Spleen (tissue), 11 donors: ENCODE data around the gene SLC44A1. TPM values are rescaled to one million over a fixed set of nuclear protein-coding genes. Genes with fewer than 3 reads are reported as not detected.

ENCODE experiments used
- DNase-seq: peaks from one replicate; pipeline ENCODE4 v3.0.0-alpha.2; 2020
- H3K27ac ChIP-seq, 8 donors: fragments of 200-600 bp; sonication (generic) in 7 of 8; 1 replicate in 4 of 8; 2 replicates in 4 of 8; pipeline versions ENCODE4 v1.5.0 to v1.8.0; 2016 to 2021; ENCODE audit warnings: inconsistent platforms in 4 of 8, mild to moderate bottlenecking in 4 of 8, moderate library complexity in 1 of 8
- H3K27me3 ChIP-seq, 7 donors: fragments of 200-600 bp; sonication (generic) in 6 of 7; replicated peaks in 1 of 7; 1 replicate in 4 of 7; 2 replicates in 3 of 7; pipeline versions ENCODE4 v1.5.0 to v1.8.0; 2016 to 2021; ENCODE audit warnings: inconsistent platforms in 3 of 7, mild to moderate bottlenecking in 1 of 7
- H3K36me3 ChIP-seq, 6 donors: fragments of 200-600 bp; sonication (generic) in 5 of 6; 1 replicate in 4 of 6; 2 replicates in 2 of 6; pipeline versions ENCODE4 v1.5.0 to v1.8.0; 2016 to 2021; ENCODE audit warnings: inconsistent platforms in 2 of 6
- H3K4me1 ChIP-seq, 6 donors: fragments of 200-600 bp; sonication (generic) in 5 of 6; 1 replicate in 3 of 6; 2 replicates in 3 of 6; pipeline versions ENCODE4 v1.5.0 to v1.8.0; 2016 to 2021; ENCODE audit warnings: inconsistent platforms in 3 of 6
- H3K4me3 ChIP-seq, 8 donors: fragments of 200-600 bp; sonication (generic) in 7 of 8; 1 replicate in 4 of 8; 2 replicates in 4 of 8; pipeline versions ENCODE4 v1.5.0 to v1.8.0; 2016 to 2021; ENCODE audit warnings: inconsistent platforms in 4 of 8, mild to moderate bottlenecking in 4 of 8, moderate library complexity in 2 of 8
- H3K9me3 ChIP-seq, 8 donors: fragments of 200-600 bp; sonication (generic) in 7 of 8; 1 replicate in 4 of 8; 2 replicates in 4 of 8; pipeline versions ENCODE4 v1.5.0 to v1.8.0; 2016 to 2021; ENCODE audit warnings: inconsistent platforms in 4 of 8
- POLR2A ChIP-seq, 3 donors: fragments of 450-650 bp; IDR thresholded peaks; one replicate each; pipeline ENCODE4 v1.5.1; 2017; ENCODE audit warnings: antibody characterized with exemption in 3 of 3, mild to moderate bottlenecking in 1 of 3
- POLR2AphosphoS5 ChIP-seq, 3 donors: sonication (generic); formaldehyde crosslinking; IDR thresholded peaks; one replicate each; pipeline ENCODE4 v1.5.1; 2017; ENCODE audit warnings: antibody characterized with exemption in 3 of 3
- WGBS, 5 donors: extraction: QIAGEN DNeasy Blood & Tissue Kit in 3 of 5; methylation state at CpG; one replicate each; pipeline versions ENCODE4 v1.1.5 to v1.1.7; 2013 to 2018; 5-methylcytosine and 5-hydroxymethylcytosine counted together
- intact Hi-C: fragments of 100-400 bp; cut with DNase I; formaldehyde crosslinking; loops from one replicate; pipeline ENCODE4 v1.15.0; 2023; ENCODE audit warnings: low total_unique reads
- polyA plus RNA-seq, 3 donors: library from polyadenylated mRNA; stranded (reverse); fragments of 200-250 nt; gene quantifications; one replicate each; pipeline ENCODE4 v1.2.1, GENCODE V29; 2013
- total RNA-seq, 7 donors: library from RNA; depleted of rRNA in 3 of 7; stranded (reverse); fragments of >200 nt in 3 of 7; fragmentation: NEBNext Ultra II Directional in 4 of 7; extraction: Animal tissue kit (Norgen Biotek cat#: 25700) in 4 of 7; gene quantifications; one replicate each; pipeline versions ENCODE4 v1.1.0 to v1.2.1, GENCODE V29; 2016 to 2021
- TF ChIP-seq, protein P1 (sequence below), 11 experiments: fragments of 200-600 bp in 7 of 11; fragments of 450-650 bp in 4 of 11; sonication (generic) in 4 of 11; IDR thresholded peaks in 8 of 11; conservative IDR thresholded peaks in 3 of 11; 1 replicate in 7 of 11; 2 replicates in 4 of 11; pipeline versions ENCODE4 v1.4.0 to v1.8.0; 2016 to 2021; ENCODE audit warnings: antibody characterized with exemption in 11 of 11, inconsistent platforms in 4 of 11, mild to moderate bottlenecking in 1 of 11
- donor health status: healthy with polysubstance abuse.
- donor health status: DM: no; HTN: no; CAD: no; lungs with moderate emphysema.
- donor health status: DM: no; HTN: no; CAD: no.
- donor health status: Bipolar disorder and iron deficiency.
- donor health status: healthy.
- donor health status: DM: no; HTN: no; CAD: no.
- donor health status: DM: yes; HTN: yes; CAD: no.

SLC44A1 gene
- total and polyA plus RNA-seq, 10 donors = 3.1 to 27.5 (median 21.9) TPM

DNA sequence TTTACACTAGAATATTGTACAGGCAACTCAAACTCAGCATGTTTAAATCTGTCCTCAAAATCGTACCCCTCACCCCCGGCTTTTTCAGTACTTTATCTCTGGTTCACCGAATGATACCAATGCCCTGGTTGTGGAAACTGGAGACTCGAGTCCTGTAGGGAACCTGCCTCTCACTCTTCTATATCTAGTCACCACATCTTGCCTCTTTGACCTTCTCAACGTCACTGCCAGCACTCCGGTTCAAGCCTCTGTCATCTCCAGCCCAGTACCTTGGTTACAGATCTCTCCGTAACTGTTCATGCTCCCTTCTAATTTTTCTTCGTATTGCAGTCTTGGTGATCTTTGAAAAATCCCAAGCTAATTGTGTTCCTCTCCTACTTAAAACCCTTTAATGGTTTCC is 6.7 kb downstream of the SLC44A1 start:
- Histone ChIP-seq H3K4me1 (peaks cover 0 to 35% (median 13%) of the 10 kb centered on the region in 6 donors), H3K27ac (no peak overlapping the region), H3K4me3 (no peak overlapping the region), H3K9me3 (no peaks in the 10 kb centered on the region), H3K27me3 (no peaks in the 10 kb centered on the region), H3K36me3 (no peaks in the 10 kb centered on the region)
- intact Hi-C loops = no loop called here
- WGBS, 5 donors = 90 to 96% (median 95%) methylated on average over 8 of the region's 8 CpGs
- no peak for DNase-seq
- TF ChIP-seq POLR2AphosphoS5 (IDR thresholded peaks at IDR 0.05) = no peak
- TF ChIP-seq, protein P1, sequence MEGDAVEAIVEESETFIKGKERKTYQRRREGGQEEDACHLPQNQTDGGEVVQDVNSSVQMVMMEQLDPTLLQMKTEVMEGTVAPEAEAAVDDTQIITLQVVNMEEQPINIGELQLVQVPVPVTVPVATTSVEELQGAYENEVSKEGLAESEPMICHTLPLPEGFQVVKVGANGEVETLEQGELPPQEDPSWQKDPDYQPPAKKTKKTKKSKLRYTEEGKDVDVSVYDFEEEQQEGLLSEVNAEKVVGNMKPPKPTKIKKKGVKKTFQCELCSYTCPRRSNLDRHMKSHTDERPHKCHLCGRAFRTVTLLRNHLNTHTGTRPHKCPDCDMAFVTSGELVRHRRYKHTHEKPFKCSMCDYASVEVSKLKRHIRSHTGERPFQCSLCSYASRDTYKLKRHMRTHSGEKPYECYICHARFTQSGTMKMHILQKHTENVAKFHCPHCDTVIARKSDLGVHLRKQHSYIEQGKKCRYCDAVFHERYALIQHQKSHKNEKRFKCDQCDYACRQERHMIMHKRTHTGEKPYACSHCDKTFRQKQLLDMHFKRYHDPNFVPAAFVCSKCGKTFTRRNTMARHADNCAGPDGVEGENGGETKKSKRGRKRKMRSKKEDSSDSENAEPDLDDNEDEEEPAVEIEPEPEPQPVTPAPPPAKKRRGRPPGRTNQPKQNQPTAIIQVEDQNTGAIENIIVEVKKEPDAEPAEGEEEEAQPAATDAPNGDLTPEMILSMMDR (IDR thresholded peaks at IDR 0.05 in 8 of 11, conservative IDR thresholded peaks at IDR 0.05 in 3 of 11) = no peak
- no peak for TF ChIP-seq POLR2A (IDR thresholded peaks at IDR 0.05)

DNA sequence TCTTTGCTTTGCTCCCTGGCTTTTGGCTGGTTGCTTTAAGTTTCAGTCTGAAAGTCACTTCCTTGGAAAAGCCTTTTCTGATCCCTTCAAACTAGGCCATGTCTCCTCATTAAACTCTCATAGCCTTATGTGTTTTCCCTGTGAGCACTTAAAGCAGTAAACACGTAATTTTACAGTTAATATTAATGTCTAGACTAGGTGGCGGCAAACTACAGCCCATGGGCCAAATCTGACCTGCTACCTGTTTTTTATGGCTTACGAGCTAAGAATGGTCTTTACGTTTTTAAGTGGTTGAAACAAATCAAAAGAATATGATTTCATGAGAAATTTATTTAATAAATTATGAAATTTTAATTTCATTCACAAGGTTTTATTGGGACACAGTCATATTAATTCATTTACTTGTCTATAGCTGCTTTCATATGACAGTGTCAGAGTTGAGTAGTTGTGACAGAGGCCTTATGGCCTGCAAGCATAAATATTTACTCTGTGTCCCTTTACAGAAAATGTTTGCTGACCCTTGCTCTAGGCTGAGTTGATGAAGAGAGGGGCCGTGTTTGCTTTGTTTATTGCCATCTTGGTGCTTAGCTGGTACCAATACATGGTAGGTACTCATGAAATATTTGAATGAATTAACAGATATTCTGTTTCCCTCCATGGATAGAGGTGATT is 7.4 kb downstream of the SLC44A1 start:
- Histone ChIP-seq H3K27me3 (no peaks in the 10 kb centered on the region), H3K27ac (no peak overlapping the region), H3K4me3 (no peak overlapping the region), H3K4me1 (peaks cover 0 to 27% (median 7%) of the 10 kb centered on the region in 6 donors), H3K36me3 (no peaks in the 10 kb centered on the region), H3K9me3 (no peaks in the 10 kb centered on the region)
- TF ChIP-seq, protein P1 (IDR thresholded peaks at IDR 0.05 in 8 of 11, conservative IDR thresholded peaks at IDR 0.05 in 3 of 11) = no peak
- no peak for TF ChIP-seq POLR2AphosphoS5 (IDR thresholded peaks at IDR 0.05)
- TF ChIP-seq POLR2A (IDR thresholded peaks at IDR 0.05) = no peak
- WGBS, 5 donors = 89 to 95% (median 90%) methylated on average over 5 of the region's 5 CpGs
- no peak for DNase-seq
- intact Hi-C loops = no loop called here

DNA sequence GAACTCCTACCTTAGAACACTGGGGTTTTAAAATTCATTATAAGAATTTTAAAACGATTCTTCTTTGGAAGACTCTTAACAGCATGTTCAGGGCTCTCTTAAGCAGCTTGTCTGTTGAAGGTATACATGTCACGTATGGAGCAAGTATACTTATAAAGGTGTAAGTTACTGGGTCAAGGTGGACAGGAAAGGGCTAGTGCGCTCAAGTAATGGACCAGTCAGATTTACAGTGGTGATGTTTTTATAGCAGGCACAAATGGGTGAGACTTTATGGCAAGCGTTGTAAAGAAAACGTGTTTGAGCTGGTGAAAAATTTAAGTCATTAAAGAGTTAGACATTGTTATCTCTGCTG is 7.9 kb downstream of the SLC44A1 start:
- Histone ChIP-seq H3K4me3 (no peak overlapping the region), H3K27me3 (no peaks in the 10 kb centered on the region), H3K4me1 (peaks cover 0 to 24% (median 5%) of the 10 kb centered on the region in 6 donors), H3K36me3 (no peaks in the 10 kb centered on the region), H3K27ac (no peak overlapping the region), H3K9me3 (no peaks in the 10 kb centered on the region)
- TF ChIP-seq, protein P1 (IDR thresholded peaks at IDR 0.05 in 8 of 11, conservative IDR thresholded peaks at IDR 0.05 in 3 of 11) = no peak
- TF ChIP-seq POLR2A (IDR thresholded peaks at IDR 0.05) = no peak
- no peak for TF ChIP-seq POLR2AphosphoS5 (IDR thresholded peaks at IDR 0.05)
- intact Hi-C loops = no loop called here
- DNase-seq = no peak
- 90 to 97% (median 94%) methylated on average over 5 of the region's 5 CpGs for WGBS, 5 donors

DNA sequence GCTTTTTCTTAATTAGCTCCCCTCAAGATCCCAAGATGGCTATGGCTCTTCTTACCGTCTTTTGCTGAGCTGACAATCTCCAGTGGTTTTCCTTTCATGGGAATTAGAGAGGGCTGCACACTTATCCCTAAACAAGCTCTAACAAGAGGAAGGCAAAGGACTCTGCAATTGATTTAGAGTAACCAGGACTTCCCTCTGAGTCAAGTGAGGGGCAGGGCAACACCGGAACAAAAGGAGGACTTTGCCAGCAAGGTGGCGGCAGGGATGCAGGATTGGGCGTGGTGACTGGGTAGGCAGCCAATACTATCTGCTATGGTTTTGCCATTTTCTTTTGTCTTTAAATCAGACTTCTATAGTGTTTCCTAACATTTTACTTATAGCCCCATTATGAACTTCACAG is 9.8 kb downstream of the SLC44A1 start:
- Histone ChIP-seq H3K27ac (no peak overlapping the region), H3K36me3 (no peaks in the 10 kb centered on the region), H3K9me3 (no peaks in the 10 kb centered on the region), H3K4me1 (peaks cover 0 to 32% (median 14%) of the 10 kb centered on the region in 6 donors), H3K27me3 (no peaks in the 10 kb centered on the region), H3K4me3 (no peak overlapping the region)
- DNase-seq = no peak
- WGBS, 5 donors = 75 to 90% (median 85%) methylated on average over 4 of the region's 4 CpGs
- intact Hi-C loops = no loop called here
- TF ChIP-seq POLR2A (IDR thresholded peaks at IDR 0.05) (no peak), POLR2AphosphoS5 (IDR thresholded peaks at IDR 0.05) (no peak)
- TF ChIP-seq, protein P1 (IDR thresholded peaks at IDR 0.05 in 8 of 11, conservative IDR thresholded peaks at IDR 0.05 in 3 of 11) = no peak
